K562 (cell line): ENCODE measurements around the gene MACF1. TPM values are rescaled to one million over a fixed set of nuclear protein-coding genes. Genes with fewer than 3 reads are reported as not detected.

Source experiments
- ATAC-seq: fragments of 200-7000 bp; cut with Tn5 transposase; 3 replicates; pipeline ENCODE4 v1.9.1; 2020; ENCODE audit warnings: moderate library complexity
- BruUV-seq: library from RNA; stranded (reverse); fragments of 400-500 nt; replicated peaks from 2 replicates; lab custom pipeline; 2021; lab: Mats Ljungman, UMichigan
- CTCF ChIA-PET: fragments of 300-600 bp; formaldehyde crosslinking; extraction: SDS; loops from one replicate; lab custom pipeline; 2021; ENCODE audit warnings: low intra/inter-chr PET ratio; lab: Yijun Ruan, JAX
- POLR2A ChIA-PET: fragments of 300-600, 350-650 bp; sonication (Branson Sonifier 250); formaldehyde crosslinking; extraction: SDS; loops from one replicate; lab custom pipeline; 2021; ENCODE audit warnings: antibody characterized with exemption, inconsistent platforms; lab: Yijun Ruan, JAX
- DNase-seq, 4 experiments: peaks; one replicate each; pipeline versions ENCODE4 v3.0.0 to v3.0.0-alpha.2; 2011 to 2018; ENCODE audit warnings: low spot score in 3 of 4, mixed read lengths in 3 of 4; ENCODE audit errors: extremely low read depth in 1 of 4
- FAIRE-seq: peaks from 2 replicates; lab custom pipeline; 2011; peaks lifted over from hg19 to GRCh38; lab: Jason Lieb, UNC
- H2AFZ ChIP-seq: 2 replicates; pipeline ENCODE4 v1.6.0; 2011; ENCODE audit warnings: low read depth, low read length, control low read depth, inconsistent platforms
- H3K27ac ChIP-seq: fragments of 200-600 bp; 3 replicates; pipeline ENCODE4 v1.8.0; 2011; ENCODE audit warnings: low read depth, mild to moderate bottlenecking, control low read depth, inconsistent platforms, low read length, moderate library complexity, mixed read lengths; ENCODE audit errors: extremely low read depth
- H3K27me3 ChIP-seq, 2 experiments: fragments of 300-600 bp in 1 of 2; 2 replicates in 1 of 2; 3 replicates in 1 of 2; pipeline versions ENCODE4 v1.6.0 to v1.8.0; 2011; ENCODE audit warnings: inconsistent platforms in 2 of 2, low read length in 2 of 2, mild to moderate bottlenecking in 1 of 2, mixed read lengths in 1 of 2, moderate library complexity in 1 of 2; ENCODE audit not compliant: control insufficient read depth in 2 of 2, insufficient read depth in 2 of 2
- H3K36me3 ChIP-seq: fragments of 300-600 bp; 3 replicates; pipeline ENCODE4 v1.8.0; 2011; ENCODE audit warnings: mild to moderate bottlenecking, low read length, inconsistent platforms; ENCODE audit not compliant: control insufficient read depth, insufficient read depth
- H3K4me1 ChIP-seq, 2 experiments: fragments of 200-600 bp in 1 of 2; replicated peaks in 1 of 2; 2 replicates in 1 of 2; 3 replicates in 1 of 2; pipeline versions ENCODE4 v1.5.1 to v1.8.0; 2011; ENCODE audit warnings: inconsistent platforms in 2 of 2, low read length in 2 of 2, mild to moderate bottlenecking in 1 of 2, mixed read lengths in 1 of 2, moderate library complexity in 1 of 2; ENCODE audit not compliant: control insufficient read depth in 2 of 2, insufficient read depth in 2 of 2
- H3K4me2 ChIP-seq: 2 replicates; pipeline ENCODE4 v1.6.1; 2011; ENCODE audit warnings: low read length, control low read depth, inconsistent platforms, mixed read lengths; ENCODE audit not compliant: insufficient read depth
- H3K4me3 ChIP-seq: fragments of 200-600 bp; sonication (generic), shearing (Covaris generic); 2 replicates; pipeline ENCODE4 v1.5.1; 2016; ENCODE audit warnings: control low read depth, inconsistent platforms
- H3K79me2 ChIP-seq: fragments of 200-600 bp; 3 replicates; pipeline ENCODE4 v1.8.0; 2011; ENCODE audit warnings: low read length, inconsistent platforms; ENCODE audit not compliant: control insufficient read depth, insufficient read depth
- H3K9ac ChIP-seq, 2 experiments: 2 replicates each; pipeline versions ENCODE4 v1.6.0 to v1.6.1; 2011; ENCODE audit warnings: low read depth in 2 of 2, low read length in 2 of 2, control low read depth in 1 of 2, inconsistent platforms in 1 of 2, mild to moderate bottlenecking in 1 of 2, mixed read lengths in 1 of 2; ENCODE audit not compliant: insufficient read depth in 1 of 2
- H3K9me1 ChIP-seq: one replicate; pipeline ENCODE4 v1.6.0; 2011; ENCODE audit warnings: inconsistent platforms, mild to moderate bottlenecking, low read length, moderate library complexity; ENCODE audit not compliant: control insufficient read depth, insufficient read depth
- H3K9me3 ChIP-seq: replicated peaks from 2 replicates; pipeline ENCODE4 v1.5.1; 2011; ENCODE audit warnings: low read depth, low read length, inconsistent platforms; ENCODE audit not compliant: control insufficient read depth, insufficient read depth
- H4K20me1 ChIP-seq: replicated peaks from 2 replicates; pipeline ENCODE4 v1.6.1; 2011; ENCODE audit warnings: low read length, inconsistent platforms, mixed read lengths; ENCODE audit not compliant: control insufficient read depth, insufficient read depth
- ATF6 ChIP-seq: sonication (generic); formaldehyde crosslinking; IDR thresholded peaks from 2 replicates; pipeline ENCODE4 v1.4.0; 2020; ENCODE audit warnings: mild to moderate bottlenecking, missing genetic modification reagents
- DIDO1 ChIP-seq: fragments of 450-650 bp; IDR thresholded peaks from 2 replicates; pipeline ENCODE4 v1.6.1; 2016; ENCODE audit warnings: low read depth, missing biosample characterization, missing genetic modification characterization
- ETS2 ChIP-seq: IDR thresholded peaks from 2 replicates; pipeline ENCODE4 v1.6.1; 2016; ENCODE audit warnings: borderline replicate concordance, missing genetic modification characterization, mild to moderate bottlenecking, moderate library complexity, missing compliant biosample characterization; ENCODE audit not compliant: poor library complexity, severe bottlenecking
- RBM14 ChIP-seq: fragments of 200-400 bp; formaldehyde crosslinking; IDR thresholded peaks from 2 replicates; pipeline ENCODE4 v1.6.1; 2018; ENCODE audit warnings: low read depth, mild to moderate bottlenecking, low read length, moderate library complexity, borderline replicate concordance; ENCODE audit not compliant: insufficient read depth
- RCOR1 ChIP-seq, 2 experiments: IDR thresholded peaks; 2 replicates each; pipeline ENCODE4 v1.6.1; 2012; ENCODE audit warnings: low read depth in 2 of 2, low read length in 2 of 2, borderline replicate concordance in 1 of 2, improper control_type of control experiment in 1 of 2
- RNF219 ChIP-seq: fragments of 250-450 bp; sonication (Bioruptor Pico); IDR thresholded peaks from 2 replicates; pipeline ENCODE4 v1.5.0; 2022; ENCODE audit warnings: mild to moderate bottlenecking
- SPI1 ChIP-seq: IDR thresholded peaks from 2 replicates; pipeline ENCODE4 v1.6.1; 2011; ENCODE audit warnings: low read depth, low read length, control low read depth, borderline replicate concordance
- ZKSCAN3 ChIP-seq: fragments of 250-450 bp; sonication (Bioruptor Pico); IDR thresholded peaks from 2 replicates; pipeline ENCODE4 v1.4.0; 2020
- WGBS: fragments of 100-300 bp; shearing (Covaris generic); methylation state at CpG from one replicate; pipeline ENCODE4 v1.1.6; 2016; ENCODE audit warnings: low coverage, mixed read lengths; ENCODE audit not compliant: insufficient coverage; ENCODE audit errors: missing lambda C conversion rate; 5-methylcytosine and 5-hydroxymethylcytosine counted together
- in situ Hi-C: fragments of 300-500 bp; cut with MboI; formaldehyde crosslinking; loops from 4 replicates; pipeline ENCODE4 v1.15.0; 2018; ENCODE audit warnings: inconsistent platforms, mixed read lengths
- intact Hi-C: fragments of 100-400 bp; cut with micrococcal nuclease; formaldehyde crosslinking; loops from 2 replicates; pipeline ENCODE4 v1.14.2; 2022
- polyA plus RNA-seq, 8 experiments: library from polyadenylated mRNA; depleted of rRNA in 4 of 8; stranded (reverse) in 5 of 8; unstranded in 3 of 8; fragments of >200 nt; fragmentation: Nextera tagmentation in 2 of 8; fragmentation: Illumina TruSeq in 1 of 8; extraction: Ambion mirVana in 2 of 8; extraction: Trizol in 1 of 8; gene quantifications; 2 replicates each; pipeline versions ENCODE4 v1.2.1 to v1.2.3, GENCODE V29; 2011 to 2014; ENCODE audit warnings: inconsistent platforms in 1 of 8, missing spikeins in 1 of 8
- total RNA-seq, 7 experiments: library from RNA; depleted of rRNA in 6 of 7; stranded (reverse); fragments of >200 nt in 6 of 7; fragmentation: Illumina TruSeq in 2 of 7; extraction: Trizol in 2 of 7; gene quantifications; 2 replicates each; pipeline versions ENCODE4 v1.2.1 to v1.2.3, GENCODE V29; 2011 to 2021; ENCODE audit warnings: low replicate concordance in 1 of 7

The MACF1 gene
- total and polyA plus RNA-seq, 9 of the 15 experiments (the other 6 are each of a cell fraction or from before 2014, with no cell fraction given): 13.2 to 232 (median 112) TPM

- peaks cover 0 to 4% of the 10 kb centered on the region in 2 experiments; a peak in 2 of 5 replicates for H3K4me1 ChIP-seq
- no peak overlapping the region for H3K9ac ChIP-seq
- in situ Hi-C loops (no loop called here), intact Hi-C loops (loop anchor here (5.0 kb wide), 1 partner anchor 33 kb away; no protein-coding TSS in a partner anchor)
- no peaks in the 10 kb centered on the region for H4K20me1 ChIP-seq
- no peak overlapping the region for H2AFZ ChIP-seq
- TF ChIP-seq SPI1 (peak; percentile 96), DIDO1 (tag) (no peak)
- no TSS peak for BruUV-seq
- no peak overlapping the region for H3K4me3 ChIP-seq
- peaks cover 53% of the 10 kb centered on the region for H3K36me3 ChIP-seq
- H3K79me2 ChIP-seq: no peaks in the 10 kb centered on the region
- ATAC-seq: no peak
- H3K27ac ChIP-seq: no peak overlapping the region
- ChIA-PET POLR2A (interaction anchor here (0.9 to 1.1 kb wide), 3 partner anchors 8 to 13 kb away, joined by 3 read pairs; no protein-coding TSS in a partner anchor), CTCF (interaction anchor here (0.7 kb wide), 1 partner anchor 242 kb away, joined by 3 read pairs; no protein-coding TSS in a partner anchor)
- no peaks in the 10 kb centered on the region for H3K9me3 ChIP-seq
- WGBS: 50% methylated on average over 2 of the region's 2 CpGs
- H3K9me1 ChIP-seq: no peaks in the 10 kb centered on the region
- no peaks in the 10 kb centered on the region for H3K27me3 ChIP-seq
- DNase-seq: no peak
- H3K4me2 ChIP-seq: no peak overlapping the region
- FAIRE-seq: no peak
Observed at GRCh38 chr1:39379187-39379586, 174.7 kb downstream of the MACF1 start.

GRCh38 chr1:39380036-39380435 lies 175.5 kb downstream of the MACF1 start:
- no peaks in the 10 kb centered on the region for H3K9me3 ChIP-seq
- H3K27ac ChIP-seq: no peak overlapping the region
- no peaks in the 10 kb centered on the region for H4K20me1 ChIP-seq
- no peak overlapping the region for H3K4me2 ChIP-seq
- H2AFZ ChIP-seq: no peak overlapping the region
- no peak overlapping the region for H3K4me3 ChIP-seq
- CTCF ChIA-PET: no interaction called here
- no peaks in the 10 kb centered on the region for H3K9me1 ChIP-seq
- no peak for DNase-seq
- POLR2A ChIA-PET: interaction anchor here (1.4 kb wide), 1 partner anchor 12 kb away, joined by 3 read pairs; no protein-coding TSS in a partner anchor
- peaks cover 54% of the 10 kb centered on the region for H3K36me3 ChIP-seq
- intact Hi-C loops (no loop called here), in situ Hi-C loops (no loop called here)
- no peaks in the 10 kb centered on the region for H3K27me3 ChIP-seq
- H3K79me2 ChIP-seq: no peaks in the 10 kb centered on the region
- no peak for FAIRE-seq
- no peak overlapping the region for H3K9ac ChIP-seq
- ATAC-seq: no peak
- H3K4me1 ChIP-seq: peaks cover 6 to 7% of the 10 kb centered on the region in 2 experiments; a peak in 4 of 5 replicates
- no TSS peak for BruUV-seq
- TF ChIP-seq ATF6 (CRISPR knock-in tag) (no peak), RNF219 (CRISPR knock-in tag) (no peak), ETS2 (tag) (no peak), RBM14 (no peak), ZKSCAN3 (no peak), RCOR1 (IDR thresholded peaks at IDR 0.05; ENCODE audit: borderline replicate concordance in 1 of 2, low read depth in 2 of 2, low read length in 2 of 2) (no peak)
